Stimulated activated CD8-positive, alpha-beta memory T cell treated with anti-CD3 and anti-CD28 coated beads, Interleukin-12 subunit alpha, Interleukin-12 subunit beta, amount 100 ng/mL, for 4 hours (primary cell): ENCODE data around the gene LRRC32.

Source experiments
- DNase-seq: peaks from one replicate; pipeline ENCODE4 v3.0.0-alpha.2; 2020; ENCODE audit warnings: low read depth

The LRRC32 gene

GRCh38 chr11:76670485-76671236 is at the start of gene LRRC32:
TSS of gene LRRC32 (minus strand) at chr11:76670747. CDS start at chr11:76665954, 4,793 bp downstream.
- no peak for DNase-seq

GRCh38 chr11:76719686-76720085 is 49.1 kb upstream of the LRRC32 start:
- no peak for DNase-seq

GRCh38 chr11:76719281-76719680 is 48.7 kb upstream of the LRRC32 start:
- DNase-seq = no peak

- DNase-seq = no peak
Observed at GRCh38 chr11:76717816-76718215, 47.3 kb upstream of the LRRC32 start.

GRCh38 chr11:76717369-76717768 is 46.8 kb upstream of the LRRC32 start:
- DNase-seq = no peak

GRCh38 chr11:76716268-76716667 is 45.7 kb upstream of the LRRC32 start:
- no peak for DNase-seq

- DNase-seq = no peak
Observed at GRCh38 chr11:76714493-76714892, 43.9 kb upstream of the LRRC32 start.

GRCh38 chr11:76713499-76713898 is 43.0 kb upstream of the LRRC32 start:
- DNase-seq = no peak

- no peak for DNase-seq
Observed at GRCh38 chr11:76712125-76712524, 41.6 kb upstream of the LRRC32 start.

- DNase-seq = no peak
Observed at GRCh38 chr11:76709756-76710155, 39.2 kb upstream of the LRRC32 start.

- no peak for DNase-seq
Observed at GRCh38 chr11:76708972-76709660, 38.6 kb upstream of the LRRC32 start.

GRCh38 chr11:76707293-76707825 is 36.8 kb upstream of the LRRC32 start:
- no peak for DNase-seq

- DNase-seq = no peak
Observed at GRCh38 chr11:76706667-76707066, 36.1 kb upstream of the LRRC32 start.

- DNase-seq = no peak
Observed at GRCh38 chr11:76705826-76706225, 35.3 kb upstream of the LRRC32 start.

GRCh38 chr11:76704171-76704948 is 33.8 kb upstream of the LRRC32 start:
- no peak for DNase-seq

- no peak for DNase-seq
Observed at GRCh38 chr11:76703707-76704106, 33.2 kb upstream of the LRRC32 start.

GRCh38 chr11:76702336-76703128 is 32.0 kb upstream of the LRRC32 start:
- DNase-seq = no peak

- no peak for DNase-seq
Observed at GRCh38 chr11:76701294-76702040, 30.9 kb upstream of the LRRC32 start.

- no peak for DNase-seq
Observed at GRCh38 chr11:76700177-76701100, 29.9 kb upstream of the LRRC32 start.
